ENCODE data around the gene RBBP8NL. TPM values are rescaled to one million over a fixed set of nuclear protein-coding genes. Genes with fewer than 3 reads are reported as not detected.

The RBBP8NL gene
- total RNA-seq, 2 donors from 2014 or later: not detected

DNA sequence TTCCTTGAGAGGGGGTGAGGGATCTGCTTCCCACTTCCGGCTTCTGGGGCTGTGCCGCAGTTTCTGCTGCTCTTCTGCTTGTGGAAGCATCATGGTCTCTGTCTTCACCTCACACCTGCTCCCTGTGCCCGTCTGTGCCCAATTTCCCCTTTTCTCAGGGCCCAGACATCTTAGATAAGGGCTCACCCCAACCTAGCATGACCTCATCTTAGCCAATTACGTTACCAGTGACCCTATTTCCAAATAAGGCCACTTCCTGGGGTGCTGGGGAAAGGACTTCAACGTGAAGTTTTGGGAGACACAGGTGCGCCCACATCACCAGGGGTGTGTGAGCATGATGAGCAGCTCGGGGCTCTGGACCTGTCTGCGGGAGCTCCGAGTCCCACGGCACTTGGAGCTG lies 20.7 kb upstream of the RBBP8NL start:
- no peak for DNase-seq (ENCODE audit: low spot score)
- intact Hi-C loops (cut with DNase I): no loop called here

DNA sequence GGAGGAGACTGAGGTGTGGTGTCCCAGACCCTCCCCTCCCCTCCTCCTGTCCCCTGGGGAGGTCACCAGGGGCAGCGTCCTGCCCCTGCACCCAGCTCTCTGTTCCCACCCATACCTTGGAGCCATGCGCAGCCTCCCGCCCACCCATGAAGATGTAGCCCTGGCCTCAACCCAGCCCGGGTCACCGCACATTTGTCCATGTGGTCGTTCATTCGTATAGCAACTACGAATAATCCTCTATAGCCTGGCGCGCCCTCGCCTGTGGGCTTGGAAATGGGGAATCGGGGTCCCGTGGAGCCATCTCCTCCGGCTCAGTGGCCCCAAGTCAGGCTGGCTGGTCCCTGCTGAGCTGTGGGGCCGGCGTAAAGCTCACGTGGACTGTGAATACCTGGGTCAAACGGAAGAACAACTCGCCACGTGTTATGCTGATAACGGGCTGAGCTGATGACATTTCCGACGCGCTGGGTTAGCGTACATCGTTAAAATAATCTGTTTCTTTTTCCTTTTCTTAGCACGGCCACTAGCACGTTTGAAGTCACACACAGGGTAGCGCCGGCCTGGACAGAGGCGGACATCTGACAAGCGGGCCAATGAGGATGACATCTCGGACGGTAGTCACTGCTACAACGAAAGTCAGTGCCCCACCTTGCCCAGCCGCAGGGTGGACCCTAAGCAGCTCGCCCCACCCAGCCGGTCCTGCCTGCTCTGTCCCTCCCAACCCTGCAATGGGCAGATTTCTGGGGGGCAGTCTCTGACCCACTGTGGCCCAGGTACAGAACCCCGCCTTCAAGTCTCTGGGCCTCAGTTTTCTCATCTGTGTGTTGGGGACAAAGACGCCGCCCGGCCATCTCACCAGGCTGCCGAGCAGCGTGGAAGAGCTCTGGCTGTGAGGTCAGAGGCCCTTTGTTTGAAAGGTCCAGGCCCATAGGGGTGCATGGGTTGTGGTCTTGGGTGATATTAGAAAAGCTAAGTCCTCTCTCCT lies 19.8 kb upstream of the RBBP8NL start:
- intact Hi-C loops (cut with DNase I): no loop called here
- no peak for DNase-seq (ENCODE audit: low spot score)

DNA sequence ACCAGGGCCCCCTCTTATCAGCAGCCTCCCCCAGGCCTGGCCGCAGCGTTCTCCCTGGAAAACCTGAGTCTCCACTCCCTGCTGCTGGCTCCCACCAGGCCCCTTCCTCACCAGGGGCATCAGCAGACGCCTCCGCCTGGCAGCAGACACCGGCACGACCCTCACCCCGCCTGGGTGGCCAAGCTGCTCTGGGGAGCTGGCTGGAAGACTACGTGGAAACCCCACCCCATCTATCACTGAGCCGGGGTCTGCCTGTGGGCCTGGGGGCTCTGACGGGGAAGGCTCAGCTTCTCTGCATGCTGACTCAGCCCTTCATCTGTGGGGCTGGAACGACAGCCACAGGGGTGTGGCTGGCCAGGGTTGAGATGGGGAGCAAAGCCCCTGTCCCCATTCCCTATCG lies 19.1 kb upstream of the RBBP8NL start:
- no peak for DNase-seq (ENCODE audit: low spot score)
- intact Hi-C loops (cut with DNase I): no loop called here

DNA sequence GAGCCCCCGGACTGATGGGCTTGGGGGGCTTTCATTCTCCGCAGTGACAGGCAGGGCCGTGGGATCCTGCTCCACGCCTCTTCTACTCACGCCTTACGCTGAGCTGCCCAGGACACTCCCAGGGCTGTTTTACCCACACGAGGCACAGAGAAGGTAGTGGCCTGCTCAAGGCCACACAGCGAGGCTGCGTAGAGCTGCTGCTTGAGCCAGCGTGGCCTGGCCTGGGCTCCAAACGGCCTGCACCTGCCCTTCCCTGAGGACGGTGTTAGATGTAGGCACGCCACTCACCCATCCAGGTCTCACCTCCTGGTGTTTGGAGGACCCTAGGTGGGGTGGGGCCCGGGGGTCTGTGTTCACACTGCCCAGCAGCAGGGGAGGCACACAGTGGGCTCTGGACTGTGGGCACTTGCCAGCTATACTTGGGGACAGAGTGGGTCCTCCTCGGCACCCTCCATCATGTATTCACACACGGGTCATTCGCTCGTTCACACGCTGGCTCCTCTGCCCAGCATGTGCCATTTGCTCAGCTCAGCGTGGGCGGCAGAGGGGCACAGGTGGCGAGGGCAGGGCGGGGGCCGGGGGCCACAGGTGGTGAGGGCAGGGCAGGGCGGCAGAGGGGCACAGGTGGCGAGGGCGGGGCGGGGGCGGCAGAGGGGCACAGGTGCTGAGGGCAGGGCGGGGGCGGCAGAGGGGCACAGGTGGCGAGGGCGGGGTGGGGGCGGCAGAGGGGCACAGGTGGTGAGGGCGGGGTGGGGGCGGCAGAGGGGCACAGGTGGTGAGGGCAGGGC lies 18.4 kb upstream of the RBBP8NL start:
- intact Hi-C loops (cut with DNase I): no loop called here

DNA sequence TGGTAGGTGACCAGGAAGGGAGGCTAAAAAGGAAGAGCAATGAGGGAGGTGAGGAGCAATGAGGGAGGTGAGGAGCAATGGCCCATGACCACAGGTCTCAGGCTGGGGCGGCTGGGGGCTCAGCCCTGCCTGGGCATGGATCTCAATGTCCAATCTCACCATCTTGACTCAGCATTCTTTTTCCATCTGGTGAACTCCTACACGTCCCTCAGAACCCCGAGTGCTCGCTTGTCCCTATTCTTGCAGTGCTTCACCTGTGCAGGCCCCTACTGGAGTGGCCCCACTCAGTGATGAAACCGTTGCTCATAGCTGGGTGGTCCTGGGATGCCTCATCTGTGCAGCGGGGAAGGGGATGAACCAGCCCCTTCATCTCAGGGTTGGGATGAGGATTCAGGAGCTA lies 16.9 kb upstream of the RBBP8NL start:
- no peak for DNase-seq (ENCODE audit: low spot score)
- intact Hi-C loops (cut with DNase I): no loop called here

More for the DNA sequence above, 18.4 kb upstream of the RBBP8NL start:
- DNase-seq (ENCODE audit: low spot score): no peak

DNA sequence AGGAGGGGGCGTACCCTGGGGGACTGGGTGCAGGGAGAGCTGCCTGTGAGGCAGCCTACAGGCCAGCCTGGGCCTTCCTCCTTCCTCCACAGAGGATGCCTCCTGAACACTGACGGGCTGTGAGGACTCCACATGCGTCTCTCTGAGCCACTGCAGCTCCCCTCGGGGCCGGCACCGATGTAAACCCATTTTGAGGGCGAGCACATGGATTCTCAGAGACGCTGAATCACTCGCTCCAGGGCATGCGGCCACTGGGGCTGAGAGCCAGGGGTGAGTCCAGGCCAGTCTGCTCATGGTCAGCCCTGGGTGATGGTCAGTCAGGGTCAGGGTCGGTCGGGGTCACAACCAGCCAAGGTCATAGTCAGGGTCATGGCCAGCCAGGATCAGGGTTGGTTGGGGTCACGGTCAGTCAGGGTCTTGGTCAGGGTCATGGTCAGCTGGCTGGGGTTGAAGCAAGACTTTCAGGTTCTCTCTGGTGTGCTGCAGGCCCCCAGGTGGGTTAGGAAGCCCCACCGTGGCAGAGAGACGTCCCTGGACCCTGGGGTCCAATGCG lies 14.7 kb upstream of the RBBP8NL start:
- intact Hi-C loops (cut with DNase I): no loop called here
- DNase-seq (ENCODE audit: low spot score): no peak

DNA sequence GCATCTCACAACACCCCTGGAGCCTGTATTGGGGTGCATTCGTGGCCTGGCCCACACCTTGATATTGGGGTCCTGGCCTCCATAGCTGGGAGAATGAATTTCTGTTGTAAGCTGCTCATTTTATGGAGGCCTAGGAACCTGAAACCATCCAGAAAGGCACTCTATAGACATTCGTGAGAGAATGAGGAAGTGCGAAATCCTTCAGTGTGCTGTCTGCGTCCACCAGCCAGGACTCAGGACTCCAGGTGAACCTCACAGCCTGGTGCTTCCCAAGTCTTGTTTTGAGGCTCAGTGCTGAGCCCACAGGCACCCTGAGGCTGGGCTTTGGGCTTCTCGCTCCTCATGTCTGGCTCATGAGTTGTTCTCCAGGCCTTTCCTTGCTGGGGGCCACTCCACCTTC lies 11.9 kb upstream of the RBBP8NL start:
- intact Hi-C loops (cut with DNase I): no loop called here

DNA sequence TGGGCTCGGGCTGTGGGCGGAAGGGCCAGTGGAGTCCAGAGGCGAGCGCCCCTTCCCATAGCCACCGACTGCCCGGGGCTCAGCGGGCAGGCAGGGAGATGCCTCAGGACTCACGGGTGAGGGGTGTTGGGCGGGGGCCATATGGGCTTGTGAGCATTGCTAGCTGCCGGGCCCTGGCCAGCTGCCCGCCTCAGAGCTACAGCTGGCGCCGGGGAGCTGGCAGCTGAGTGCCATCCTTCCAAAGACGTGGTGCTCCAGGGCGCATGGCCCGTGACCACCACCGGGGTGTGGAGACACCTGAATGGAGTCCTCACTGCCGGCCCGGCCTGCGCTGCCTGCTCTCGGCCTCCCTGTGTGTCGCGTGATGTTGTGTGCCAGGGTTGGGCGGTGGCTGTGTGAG lies 10.6 kb upstream of the RBBP8NL start:
- intact Hi-C loops (cut with DNase I): no loop called here

More for the DNA sequence above, 11.9 kb upstream of the RBBP8NL start:
- no peak for DNase-seq (ENCODE audit: low spot score)

DNA sequence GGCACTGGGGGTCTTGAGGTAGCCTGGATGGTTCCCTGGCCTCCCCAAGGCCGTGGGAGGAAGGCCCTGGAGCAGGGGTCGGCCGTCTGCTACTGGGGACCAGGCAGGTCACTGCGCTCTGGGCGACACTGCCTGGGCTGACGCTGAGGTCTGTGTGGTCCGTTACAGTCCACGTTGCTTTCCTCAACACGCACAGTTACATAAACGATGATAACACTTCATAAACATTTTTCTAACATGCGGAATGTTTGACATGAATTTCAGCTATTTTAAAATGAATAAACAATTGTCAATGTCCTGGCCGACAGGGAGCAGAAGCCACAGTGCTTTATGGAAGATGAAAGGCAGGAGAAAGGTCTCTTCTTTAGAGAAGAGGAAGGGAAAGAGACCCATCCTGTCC lies 10.2 kb upstream of the RBBP8NL start:
- no peak for DNase-seq (ENCODE audit: low spot score)
- intact Hi-C loops (cut with DNase I): no loop called here

More for the DNA sequence above, 10.6 kb upstream of the RBBP8NL start:
- no peak for DNase-seq (ENCODE audit: low spot score)

DNA sequence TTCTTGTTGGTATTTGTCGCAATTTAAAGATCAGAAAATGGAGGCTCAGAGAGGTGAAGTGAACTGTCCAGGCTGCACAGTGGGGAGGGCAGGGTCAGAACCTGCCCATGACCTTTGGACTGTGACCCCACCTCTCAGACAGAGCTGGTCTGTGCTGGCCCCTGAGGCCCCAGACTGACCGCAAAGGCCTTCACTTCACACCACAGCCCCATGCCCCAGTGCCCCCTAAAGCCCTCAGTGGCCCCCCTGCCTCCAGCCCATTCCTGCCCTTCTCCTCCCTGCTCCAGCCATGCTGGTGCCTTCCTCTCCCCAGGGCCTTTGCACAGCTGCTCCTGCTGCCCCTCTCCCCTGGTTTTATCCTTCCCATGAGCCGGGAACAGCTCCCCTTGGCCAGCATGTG lies 9.4 kb upstream of the RBBP8NL start:
- no peak for DNase-seq (ENCODE audit: low spot score)
- intact Hi-C loops (cut with DNase I): no loop called here

DNA sequence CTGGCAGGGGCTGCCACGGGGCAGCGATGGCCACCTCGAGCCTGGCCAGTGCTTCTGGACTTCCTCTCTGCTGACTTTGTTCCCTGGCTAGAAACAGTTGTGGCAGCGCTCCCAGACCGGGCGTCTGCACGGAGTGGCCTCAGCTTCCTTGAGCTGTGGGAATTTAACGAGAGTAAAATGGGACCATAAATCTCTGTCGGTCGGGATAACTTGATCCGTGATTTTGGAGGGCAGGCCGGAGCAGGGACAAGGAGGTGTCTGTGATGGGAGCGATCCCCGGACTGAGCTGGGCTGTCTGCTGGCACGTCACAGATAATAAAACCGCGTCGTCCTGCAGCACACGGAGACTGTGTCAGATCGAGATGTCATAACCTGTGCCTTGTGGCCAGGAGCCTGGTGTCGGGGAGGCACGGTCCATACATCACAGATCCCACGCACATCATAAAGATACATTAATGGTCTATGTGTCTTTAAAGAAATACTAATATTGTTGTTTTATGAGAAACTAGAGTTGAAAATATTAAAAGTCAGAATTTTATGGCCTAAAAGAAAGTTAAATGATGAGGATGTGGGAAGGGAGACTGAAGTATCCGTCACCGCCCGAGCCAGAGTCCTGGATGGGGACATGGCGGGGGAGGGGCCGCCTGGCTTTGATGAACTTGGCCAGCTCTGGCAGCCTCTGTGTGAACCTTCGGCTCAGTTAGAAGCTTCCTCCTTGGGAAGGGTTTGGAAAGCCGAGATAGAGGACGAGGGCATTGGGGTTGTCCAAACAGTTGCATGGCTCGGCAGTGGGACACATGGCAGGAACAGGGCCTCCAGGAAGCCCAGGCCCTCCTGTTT lies 6.5 kb upstream of the RBBP8NL start:
- intact Hi-C loops (cut with DNase I): no loop called here
- no peak for DNase-seq (ENCODE audit: low spot score)

DNA sequence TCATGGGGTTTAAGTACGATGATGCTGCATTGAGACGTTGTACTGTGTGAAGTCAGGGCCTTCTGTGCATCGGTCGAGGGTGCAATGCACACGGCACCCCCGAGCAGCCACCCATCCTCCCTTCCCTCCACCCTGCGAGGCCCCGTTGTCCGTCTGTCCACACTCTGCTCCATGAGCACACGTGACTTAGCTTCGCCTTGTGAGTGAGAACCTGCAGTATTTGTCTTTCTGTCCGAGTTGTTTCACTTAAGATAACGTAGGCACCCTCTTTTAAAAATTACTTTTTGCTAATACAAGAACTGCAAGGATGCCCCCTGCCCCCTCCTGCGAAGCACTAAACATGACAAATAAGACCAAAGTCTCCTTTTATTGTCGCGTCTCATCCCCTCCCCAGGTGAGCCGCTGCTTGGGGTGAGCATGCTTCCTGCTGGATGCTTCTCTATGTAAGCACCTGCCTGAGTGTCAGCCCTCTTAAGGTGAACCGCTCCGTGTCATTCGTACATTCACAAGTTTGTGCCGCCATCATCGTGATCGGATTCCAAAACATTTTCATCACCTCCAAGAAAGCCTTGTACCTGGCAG lies 3.6 kb upstream of the RBBP8NL start:
- intact Hi-C loops (cut with DNase I): no loop called here
- DNase-seq (ENCODE audit: low spot score): no peak

DNA sequence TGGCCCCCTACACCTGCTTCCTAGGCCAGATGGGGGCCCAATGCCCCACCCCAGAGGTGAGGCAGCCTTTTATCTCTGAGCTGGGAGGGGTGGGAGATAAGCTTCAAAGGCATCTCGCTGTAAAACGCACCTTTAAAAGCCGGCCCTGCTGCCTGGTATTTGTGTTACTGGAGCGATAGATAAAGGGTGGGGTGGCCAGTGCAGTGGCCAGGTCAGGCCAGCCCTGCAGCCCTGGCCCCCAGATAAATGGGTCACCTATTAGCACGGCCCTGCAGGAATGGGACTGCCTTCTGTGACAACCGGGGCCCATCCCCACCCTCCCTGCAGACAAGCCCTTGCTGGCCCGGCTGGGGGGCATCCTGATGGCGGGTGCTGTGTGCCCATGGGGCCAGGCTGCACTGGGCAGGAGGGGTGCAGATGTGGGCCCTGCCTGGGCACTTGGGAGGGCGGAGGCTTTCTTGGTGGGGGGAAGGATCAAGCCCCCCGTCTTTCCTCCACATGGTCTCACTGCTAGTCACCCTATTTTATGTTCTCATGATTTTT lies 3.0 kb upstream of the RBBP8NL start:
- intact Hi-C loops (cut with DNase I): no loop called here

DNA sequence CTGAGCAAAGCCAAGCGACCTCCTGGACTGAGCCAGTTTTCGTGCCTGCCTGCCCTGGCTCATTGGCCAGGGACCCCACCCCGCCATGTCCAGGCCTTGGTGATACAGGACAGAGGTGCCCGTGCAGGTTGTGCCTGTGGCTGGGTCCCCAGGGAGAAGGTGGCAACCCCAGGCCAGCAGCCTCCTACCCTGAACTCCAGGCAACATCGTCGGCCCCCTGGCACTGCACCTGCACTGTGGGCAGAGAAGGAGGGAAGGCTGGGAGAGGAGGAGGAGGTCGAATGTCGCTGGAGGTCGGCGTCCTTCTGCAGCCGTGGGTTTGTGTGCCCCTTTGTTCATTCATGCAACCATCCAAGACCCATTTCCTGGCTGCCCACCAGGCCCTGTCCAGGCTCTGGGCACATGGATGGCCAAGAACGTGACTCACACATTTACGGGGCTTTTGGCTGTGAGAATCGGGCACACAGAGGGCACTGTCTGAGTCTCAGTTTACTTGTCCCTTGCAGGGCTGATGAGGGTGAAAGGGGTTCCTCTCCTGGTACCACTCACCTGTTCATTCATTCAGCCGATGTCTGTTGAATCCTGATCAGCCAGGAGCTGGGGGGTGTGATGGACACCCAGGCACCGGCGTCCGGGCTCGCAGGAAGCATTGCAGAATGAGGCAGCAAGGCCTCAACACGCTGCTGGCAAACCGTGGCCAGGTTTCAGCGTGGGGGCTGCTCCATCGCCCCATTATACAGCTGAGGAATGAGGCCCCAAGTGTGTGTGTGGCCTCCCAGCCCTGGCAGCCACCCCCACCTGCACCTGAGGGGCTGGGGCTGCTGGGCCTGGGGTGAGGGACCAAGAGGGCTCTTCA lies 2.3 kb upstream of the RBBP8NL start:
- intact Hi-C loops (cut with DNase I): no loop called here
- no peak for DNase-seq (ENCODE audit: low spot score)

More for the DNA sequence above, 3.0 kb upstream of the RBBP8NL start:
- no peak for DNase-seq (ENCODE audit: low spot score)

DNA sequence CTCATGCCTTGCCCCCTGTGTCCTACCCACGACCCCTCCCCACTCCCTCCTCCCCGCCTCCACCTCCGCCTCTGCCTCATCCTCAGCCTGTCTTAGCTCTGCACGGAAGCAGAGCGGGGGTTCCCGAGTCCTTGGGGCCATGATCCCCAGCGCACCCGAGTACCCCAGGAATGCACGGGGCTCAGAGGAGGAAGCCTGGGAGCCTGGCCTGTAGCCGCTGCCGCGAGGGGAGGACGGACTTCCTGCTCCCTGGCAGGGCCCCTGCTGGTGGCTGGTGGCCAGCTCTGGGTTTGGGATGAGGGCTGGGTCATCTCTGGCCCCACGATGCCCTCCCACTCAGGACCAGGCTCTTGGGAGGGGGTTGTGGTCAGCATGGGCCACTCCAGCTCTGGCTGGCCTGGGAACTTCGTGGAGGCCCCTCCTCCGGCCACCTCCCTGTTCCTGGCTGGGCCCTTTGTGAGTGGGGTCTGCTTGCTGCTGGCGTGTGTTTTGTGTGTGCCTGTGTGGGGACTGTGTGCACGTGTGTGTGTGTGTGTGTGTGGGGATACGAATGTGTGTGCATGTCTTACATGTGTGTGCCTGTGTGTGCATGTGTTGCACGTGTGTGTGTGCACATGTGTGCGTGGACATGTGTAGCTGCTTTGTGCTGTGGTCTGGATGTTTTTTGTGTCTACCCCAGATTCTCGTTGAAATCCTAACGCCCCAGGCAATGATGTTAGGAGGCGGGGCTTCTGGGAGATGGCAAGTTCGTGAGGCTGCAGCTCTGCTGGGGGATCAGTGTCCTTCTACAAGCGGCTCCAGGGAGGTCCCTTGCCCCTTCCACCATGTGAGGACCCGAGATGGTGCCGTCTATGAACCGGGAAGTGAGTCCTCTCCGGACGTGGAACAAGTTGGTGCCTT lies 1.3 kb upstream of the RBBP8NL start:
- intact Hi-C loops (cut with DNase I): no loop called here
- DNase-seq (ENCODE audit: low spot score): no peak

DNA sequence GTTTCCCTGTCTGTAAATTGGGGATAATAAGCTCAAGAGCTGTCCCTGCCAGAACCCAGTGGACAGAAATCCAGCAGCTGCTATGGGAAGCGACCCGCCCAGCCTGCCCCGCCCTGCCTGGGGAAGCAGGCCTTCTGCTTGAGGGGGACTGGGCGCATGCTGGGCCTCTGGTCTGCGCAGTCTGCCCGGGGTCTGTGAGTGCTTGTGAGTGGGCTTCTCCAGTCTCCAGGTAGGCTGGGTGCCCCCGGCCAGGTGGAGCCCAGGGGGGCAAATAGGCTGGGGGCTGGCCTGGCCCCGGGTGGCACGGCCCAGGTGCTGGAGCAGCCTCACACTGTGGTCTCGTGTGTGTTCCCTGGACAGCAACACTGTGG lies 648 bp upstream of the RBBP8NL start:
- intact Hi-C loops (cut with DNase I): no loop called here
- no peak for DNase-seq (ENCODE audit: low spot score)

DNA sequence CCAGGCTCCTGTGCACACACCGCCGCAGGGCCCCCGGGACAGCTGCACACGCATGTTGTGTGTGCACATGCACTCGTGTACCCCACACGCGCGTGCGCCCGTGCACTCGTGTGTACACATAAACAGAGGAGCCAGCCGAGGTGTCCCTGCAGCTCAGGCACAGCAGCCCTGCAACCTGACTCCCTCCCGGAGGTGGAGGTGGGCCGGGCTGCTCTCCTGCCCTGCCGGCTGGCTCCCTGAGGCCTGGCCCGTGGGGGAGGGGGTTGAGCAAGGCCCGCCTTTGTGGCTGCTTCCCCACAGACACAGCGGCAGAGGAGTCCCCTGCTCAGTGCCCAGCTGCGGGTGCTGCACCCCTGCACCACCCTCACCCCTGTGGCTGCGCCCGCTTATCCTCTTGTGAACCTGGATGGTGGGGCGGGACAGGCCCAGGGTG lies 624 bp downstream of the RBBP8NL start:
- intact Hi-C loops (cut with DNase I): no loop called here
- no peak for DNase-seq (ENCODE audit: low spot score)
